Suppressor macrophage treated with lipopolysaccharide for 1 hour (primary cell): ENCODE measurements around the gene FAM3A.

Experiments
- DNase-seq, 3 donors: peaks; one replicate each; pipeline ENCODE4 v3.0.0-alpha.2; 2020 to 2022

FAM3A gene

GRCh38 chrX:154477891-154478477 lies 38.0 kb downstream of the FAM3A start:
- DNase-seq, result no peak

- no peak for DNase-seq
Measured at GRCh38 chrX:154476821-154477220, 39.2 kb downstream of the FAM3A start.

GRCh38 chrX:154473683-154474082 lies 42.3 kb downstream of the FAM3A start:
- DNase-seq, result no peak

- no peak for DNase-seq
Measured at GRCh38 chrX:154472685-154473632, 43.1 kb downstream of the FAM3A start.

- DNase-seq, result no peak
Measured at GRCh38 chrX:154471839-154472684, 44.0 kb downstream of the FAM3A start.

- no peak for DNase-seq
Measured at GRCh38 chrX:154470914-154471568, 45.0 kb downstream of the FAM3A start.

GRCh38 chrX:154470434-154470833 lies 45.6 kb downstream of the FAM3A start:
- no peak for DNase-seq

GRCh38 chrX:154469880-154470279 lies 46.2 kb downstream of the FAM3A start:
- no peak for DNase-seq

- no peak for DNase-seq
Measured at GRCh38 chrX:154469114-154469513, 46.9 kb downstream of the FAM3A start.

- DNase-seq, result no peak
Measured at GRCh38 chrX:154468217-154468616, 47.8 kb downstream of the FAM3A start.

GRCh38 chrX:154467556-154467955 lies 48.5 kb downstream of the FAM3A start:
- no peak for DNase-seq

- no peak for DNase-seq
Measured at GRCh38 chrX:154466907-154467306, 49.1 kb downstream of the FAM3A start.

GRCh38 chrX:154466036-154466435 lies 50.0 kb downstream of the FAM3A start:
- DNase-seq, result no peak

GRCh38 chrX:154465601-154466000 lies 50.4 kb downstream of the FAM3A start:
- no peak for DNase-seq

GRCh38 chrX:154464806-154465365 lies 51.1 kb downstream of the FAM3A start:
- no peak for DNase-seq

GRCh38 chrX:154463611-154464220 lies 52.3 kb downstream of the FAM3A start:
- DNase-seq, result no peak

- no peak for DNase-seq
Measured at GRCh38 chrX:154462396-154462795, 53.6 kb downstream of the FAM3A start.

GRCh38 chrX:154460326-154460725 lies 55.7 kb downstream of the FAM3A start:
- DNase-seq, result no peak

GRCh38 chrX:154459832-154460231 lies 56.2 kb downstream of the FAM3A start:
- DNase-seq, result no peak

- DNase-seq, result peak in 2 of 3 donors; percentile 17 to 25
Measured at GRCh38 chrX:154458954-154459778, 56.9 kb downstream of the FAM3A start.
